Endometrial microvascular endothelial cells (primary cell): ENCODE data around the gene FNDC3A. TPM values are rescaled to one million over a fixed set of nuclear protein-coding genes. Genes with fewer than 3 reads are reported as not detected.

Experiments
- in situ Hi-C: cut with HindIII; loops from 2 replicates; pipeline ENCODE4 v1.10.0; 2017; ENCODE audit warnings: low sequenced_read_pairs, low pct_unique_long_range_greater_than_20kb; ENCODE audit errors: inconsistent ontology term
- total RNA-seq: library from RNA; depleted of rRNA; stranded (reverse); fragments of >200 nt; gene quantifications from one replicate; pipeline ENCODE4 v1.2.3, GENCODE V29; 2015; ENCODE audit errors: inconsistent ontology term

FNDC3A gene
- total RNA-seq, 1 donor from 2014 or later = 42.5 TPM

- in situ Hi-C loops = no loop called here
Observed at GRCh38 chr13:49183672-49184325, 208.1 kb downstream of the FNDC3A start.

GRCh38 chr13:49184621-49185020 is 208.9 kb downstream of the FNDC3A start:
- in situ Hi-C loops = no loop called here

GRCh38 chr13:49185264-49185663 is 209.6 kb downstream of the FNDC3A start:
- in situ Hi-C loops = no loop called here

- in situ Hi-C loops = no loop called here
Observed at GRCh38 chr13:49190901-49191300, 215.2 kb downstream of the FNDC3A start.

GRCh38 chr13:49206641-49207040 is 230.9 kb downstream of the FNDC3A start:
- in situ Hi-C loops = no loop called here

GRCh38 chr13:49208619-49209018 is 232.9 kb downstream of the FNDC3A start:
- in situ Hi-C loops = no loop called here

- in situ Hi-C loops = no loop called here
Observed at GRCh38 chr13:49210114-49210513, 234.4 kb downstream of the FNDC3A start.

GRCh38 chr13:49210669-49211068 is 235.0 kb downstream of the FNDC3A start:
- in situ Hi-C loops = no loop called here

GRCh38 chr13:49213539-49213938 is 237.8 kb downstream of the FNDC3A start:
- in situ Hi-C loops = no loop called here

GRCh38 chr13:49213997-49214916 is 238.5 kb downstream of the FNDC3A start:
- in situ Hi-C loops = no loop called here

- in situ Hi-C loops = no loop called here
Observed at GRCh38 chr13:49214917-49215376, 239.2 kb downstream of the FNDC3A start.

GRCh38 chr13:49216334-49216733 is 240.6 kb downstream of the FNDC3A start:
- in situ Hi-C loops = no loop called here

- in situ Hi-C loops = no loop called here
Observed at GRCh38 chr13:49217962-49218492, 242.3 kb downstream of the FNDC3A start.

GRCh38 chr13:49218493-49219051 is 242.9 kb downstream of the FNDC3A start:
- in situ Hi-C loops = no loop called here

GRCh38 chr13:49219647-49220035 is 243.9 kb downstream of the FNDC3A start:
- in situ Hi-C loops = no loop called here

GRCh38 chr13:49220036-49220855 is 244.5 kb downstream of the FNDC3A start, which contains the start of gene MLNR:
TSS of gene MLNR (plus strand) at chr13:49220338. CDS start at chr13:49220338, 0 bp downstream.
- in situ Hi-C loops = no loop called here

- in situ Hi-C loops = no loop called here
Observed at GRCh38 chr13:49220856-49221589, 245.3 kb downstream of the FNDC3A start.

- in situ Hi-C loops = no loop called here
Observed at GRCh38 chr13:49221590-49221965, 245.9 kb downstream of the FNDC3A start.
